ENCODE results near the gene HBP1. TPM values are rescaled to one million over a fixed set of nuclear protein-coding genes. Genes with fewer than 3 reads are reported as not detected.

The HBP1 gene
- total RNA-seq, 6 experiments from 2014 or later = 22.8 to 34.4 (median 28.5) TPM

DNA sequence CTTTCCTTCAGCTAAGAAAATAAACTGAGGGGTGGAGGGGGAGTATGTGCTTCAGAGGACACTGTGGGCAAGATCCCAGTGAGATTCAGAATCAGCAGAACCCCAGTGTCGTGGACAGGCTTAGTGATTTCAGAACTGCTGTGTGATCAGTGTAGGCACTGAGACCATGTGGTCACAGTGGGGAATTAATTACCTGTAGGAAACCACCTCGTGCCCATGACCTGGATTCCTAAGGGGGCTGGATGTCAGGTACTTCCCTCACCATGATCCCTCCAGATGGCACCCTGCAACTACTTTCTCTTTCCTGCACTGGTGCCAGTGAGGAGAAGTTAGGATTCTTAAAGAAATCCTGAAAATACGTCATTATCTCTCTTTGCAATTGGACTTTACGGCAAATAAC is 64.4 kb downstream of the HBP1 start:
- no peak overlapping the region for H3K4me3 Mint-ChIP-seq
- H3K27ac Mint-ChIP-seq = no peak overlapping the region
- H3K9me3 Mint-ChIP-seq = no peaks in the 10 kb centered on the region
- peaks cover 14% of the 10 kb centered on the region for H3K36me3 Mint-ChIP-seq (ENCODE audit: low read depth)
- TF ChIP-seq, protein P1, sequence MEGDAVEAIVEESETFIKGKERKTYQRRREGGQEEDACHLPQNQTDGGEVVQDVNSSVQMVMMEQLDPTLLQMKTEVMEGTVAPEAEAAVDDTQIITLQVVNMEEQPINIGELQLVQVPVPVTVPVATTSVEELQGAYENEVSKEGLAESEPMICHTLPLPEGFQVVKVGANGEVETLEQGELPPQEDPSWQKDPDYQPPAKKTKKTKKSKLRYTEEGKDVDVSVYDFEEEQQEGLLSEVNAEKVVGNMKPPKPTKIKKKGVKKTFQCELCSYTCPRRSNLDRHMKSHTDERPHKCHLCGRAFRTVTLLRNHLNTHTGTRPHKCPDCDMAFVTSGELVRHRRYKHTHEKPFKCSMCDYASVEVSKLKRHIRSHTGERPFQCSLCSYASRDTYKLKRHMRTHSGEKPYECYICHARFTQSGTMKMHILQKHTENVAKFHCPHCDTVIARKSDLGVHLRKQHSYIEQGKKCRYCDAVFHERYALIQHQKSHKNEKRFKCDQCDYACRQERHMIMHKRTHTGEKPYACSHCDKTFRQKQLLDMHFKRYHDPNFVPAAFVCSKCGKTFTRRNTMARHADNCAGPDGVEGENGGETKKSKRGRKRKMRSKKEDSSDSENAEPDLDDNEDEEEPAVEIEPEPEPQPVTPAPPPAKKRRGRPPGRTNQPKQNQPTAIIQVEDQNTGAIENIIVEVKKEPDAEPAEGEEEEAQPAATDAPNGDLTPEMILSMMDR (IDR thresholded peaks at IDR 0.05) = no peak
- H3K4me1 Mint-ChIP-seq (ENCODE audit: low read depth) = peaks cover 64% of the 10 kb centered on the region
- no peak for DNase-seq
- peaks cover 3% of the 10 kb centered on the region; the same call in 1 of the 2 replicates for H3K27me3 Mint-ChIP-seq (ENCODE audit: insufficient read depth)

DNA sequence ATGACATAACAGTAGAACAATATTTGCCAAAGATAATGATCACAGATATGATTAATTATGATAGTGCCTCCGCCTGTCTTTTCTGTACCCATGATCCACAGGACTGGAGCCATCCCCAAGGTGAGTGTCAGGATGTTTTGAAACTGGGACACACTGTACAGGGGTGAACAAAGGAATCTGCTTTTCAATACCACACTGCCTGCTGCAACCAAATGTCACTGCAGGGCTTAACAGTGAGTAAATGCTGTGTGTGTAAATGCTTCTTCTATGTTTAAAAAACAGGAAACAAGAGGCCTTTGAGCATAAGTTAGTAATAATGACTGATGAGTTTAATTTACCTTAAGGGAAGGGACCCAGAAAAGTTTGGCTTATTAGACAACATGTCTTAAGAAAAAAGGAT is 65.2 kb downstream of the HBP1 start:
- TF ChIP-seq, protein P1 (IDR thresholded peaks at IDR 0.05) = no peak
- DNase-seq = no peak
- Mint-ChIP-seq H3K27me3 (ENCODE audit: insufficient read depth) (peaks cover 3% of the 10 kb centered on the region; the same call in 1 of the 2 replicates), H3K27ac (no peak overlapping the region), H3K9me3 (no peaks in the 10 kb centered on the region), H3K4me3 (no peak overlapping the region), H3K36me3 (ENCODE audit: low read depth) (peaks cover 6% of the 10 kb centered on the region), H3K4me1 (ENCODE audit: low read depth) (peaks cover 56% of the 10 kb centered on the region)

DNA sequence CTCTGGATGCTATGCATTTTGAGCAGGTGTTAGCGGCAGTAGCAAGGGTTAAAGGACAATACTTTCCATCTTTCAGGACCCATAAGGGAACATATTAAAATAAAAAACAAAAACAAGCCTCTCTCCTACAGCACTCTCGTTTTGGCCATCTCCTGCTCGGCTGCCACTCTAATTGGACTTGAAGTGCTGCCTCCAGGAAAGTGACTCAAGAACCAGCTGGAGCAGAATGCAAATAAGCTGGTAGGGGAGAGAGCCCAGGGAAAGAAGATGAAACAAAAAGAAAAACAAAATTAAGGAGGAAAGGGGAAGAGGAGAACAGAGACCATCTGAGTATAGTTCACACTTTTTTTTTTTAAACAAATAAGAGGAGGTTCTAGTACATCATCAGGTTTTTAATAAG is 65.6 kb downstream of the HBP1 start:
- TF ChIP-seq, protein P1 (IDR thresholded peaks at IDR 0.05) = no peak
- Mint-ChIP-seq H3K9me3 (no peaks in the 10 kb centered on the region), H3K27ac (no peak overlapping the region), H3K27me3 (ENCODE audit: insufficient read depth) (peaks cover 3% of the 10 kb centered on the region; the same call in 1 of the 2 replicates), H3K4me3 (no peak overlapping the region), H3K4me1 (ENCODE audit: low read depth) (peaks cover 51% of the 10 kb centered on the region), H3K36me3 (ENCODE audit: low read depth) (peaks cover 5% of the 10 kb centered on the region)
- no peak for DNase-seq

DNA sequence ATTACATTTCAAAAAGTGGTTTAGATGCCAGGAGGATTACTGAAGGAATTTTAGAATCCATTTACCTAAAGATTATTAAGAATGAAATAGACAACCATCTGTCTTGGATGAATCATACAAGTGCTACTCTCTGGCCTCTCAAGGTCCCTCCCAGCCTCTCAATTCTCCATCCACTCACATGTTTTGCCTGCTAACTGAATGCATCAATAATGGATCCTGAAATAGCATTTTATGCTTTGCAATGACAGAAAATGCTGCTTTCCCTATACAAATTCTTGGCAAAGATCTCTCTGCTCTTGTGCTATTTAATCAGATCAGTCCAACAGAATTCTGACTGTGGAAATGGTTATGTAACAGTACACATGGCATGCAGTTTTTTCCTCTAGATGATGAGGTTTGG is 68.1 kb downstream of the HBP1 start:
- H3K36me3 Mint-ChIP-seq (ENCODE audit: low read depth) = peaks cover 6% of the 10 kb centered on the region

DNA sequence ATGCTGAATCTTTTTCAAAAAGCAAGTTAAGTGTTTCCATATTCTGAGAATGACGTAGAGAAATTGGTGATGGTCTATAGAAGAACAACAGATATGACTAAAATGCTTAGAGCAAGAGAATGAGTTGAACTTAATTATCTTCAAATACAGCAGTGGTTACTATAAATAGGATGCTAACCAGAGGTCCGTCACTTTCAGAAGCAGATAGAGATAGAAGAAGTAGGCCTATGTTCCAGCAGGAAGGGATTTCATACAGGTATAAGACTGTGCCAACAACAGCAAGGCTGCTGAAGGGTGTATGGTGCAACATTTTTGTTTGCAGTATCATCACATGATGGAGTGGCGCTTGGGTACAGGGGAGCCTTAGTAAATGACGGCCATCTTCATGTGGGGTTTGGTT is 68.6 kb downstream of the HBP1 start:
- DNase-seq = no peak
- Mint-ChIP-seq H3K4me1 (ENCODE audit: low read depth) (peaks cover 35% of the 10 kb centered on the region), H3K27me3 (ENCODE audit: insufficient read depth) (no peaks in the 10 kb centered on the region), H3K9me3 (no peaks in the 10 kb centered on the region), H3K4me3 (no peak overlapping the region), H3K27ac (no peak overlapping the region), H3K36me3 (ENCODE audit: low read depth) (peaks cover 6% of the 10 kb centered on the region)
- TF ChIP-seq, protein P1 (IDR thresholded peaks at IDR 0.05) = no peak

More for the DNA sequence above, 68.1 kb downstream of the HBP1 start:
- TF ChIP-seq, protein P1 (IDR thresholded peaks at IDR 0.05) = no peak
- H3K4me1 Mint-ChIP-seq (ENCODE audit: low read depth) = peaks cover 37% of the 10 kb centered on the region
- H3K27me3 Mint-ChIP-seq (ENCODE audit: insufficient read depth) = no peaks in the 10 kb centered on the region
- peak; percentile 20 for DNase-seq
- H3K27ac Mint-ChIP-seq = no peak overlapping the region; the same call in 1 of the 2 replicates
- H3K4me3 Mint-ChIP-seq = no peak overlapping the region
- no peaks in the 10 kb centered on the region for H3K9me3 Mint-ChIP-seq

DNA sequence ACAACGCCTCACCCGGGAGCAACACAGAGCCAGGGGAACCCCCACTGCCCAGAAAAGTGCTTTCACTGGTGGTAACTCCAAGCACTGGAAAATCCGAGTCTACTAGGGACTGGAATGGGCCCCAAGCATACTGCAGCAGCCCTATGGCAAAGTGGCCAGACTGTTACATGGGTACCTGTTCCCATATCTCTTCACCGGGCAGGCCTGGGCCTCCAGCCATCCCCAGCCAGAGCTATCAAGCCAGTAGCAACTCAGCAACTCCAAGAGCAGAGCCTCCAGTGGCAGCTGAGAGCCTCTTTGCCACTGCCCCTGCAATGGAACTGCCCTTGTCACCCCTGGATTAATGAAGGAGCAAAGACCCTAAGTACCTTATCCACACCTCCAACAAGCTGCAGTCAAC is 73.5 kb downstream of the HBP1 start:
- Mint-ChIP-seq H3K4me3 (no peak overlapping the region), H3K27ac (no peak overlapping the region), H3K27me3 (ENCODE audit: insufficient read depth) (no peaks in the 10 kb centered on the region), H3K36me3 (ENCODE audit: low read depth) (peaks cover 49% of the 10 kb centered on the region), H3K4me1 (ENCODE audit: low read depth) (peaks cover 2% of the 10 kb centered on the region), H3K9me3 (peaks cover 19% of the 10 kb centered on the region)
- TF ChIP-seq, protein P1 (IDR thresholded peaks at IDR 0.05) = no peak
- no peak for DNase-seq
